Natural killer cell (primary cell): Measurements from ENCODE around the gene DOCK2. TPM values are rescaled to one million over a fixed set of nuclear protein-coding genes. Genes with fewer than 3 reads are reported as not detected.

Experiments
- ATAC-seq, 3 donors: fragments of 150-1000 bp in 2 of 3; fragments of 200-7000 bp in 1 of 3; cut with Tn5 transposase; 1 replicate in 1 of 3; 2 replicates in 2 of 3; pipeline ENCODE4 v1.10.0; 2021; ENCODE audit warnings: mild to moderate bottlenecking in 2 of 3, moderate library complexity in 2 of 3
- DNase-seq, 2 donors: peaks; one replicate each; pipeline versions ENCODE4 v3.0.0 to v3.0.0-alpha.2; 2013 to 2021; ENCODE audit warnings: mixed read lengths in 1 of 2
- H3K27ac ChIP-seq: one replicate; pipeline ENCODE4 v1.5.1; 2013; ENCODE audit warnings: mild to moderate bottlenecking, low read length
- H3K27me3 ChIP-seq: one replicate; pipeline ENCODE4 v1.6.1; 2013; ENCODE audit warnings: low read length; ENCODE audit not compliant: control insufficient read depth, insufficient read depth
- H3K36me3 ChIP-seq: one replicate; pipeline ENCODE4 v1.6.1; 2013; ENCODE audit warnings: low read length; ENCODE audit not compliant: control insufficient read depth, insufficient read depth
- H3K4me1 ChIP-seq: one replicate; pipeline ENCODE4 v1.6.1; 2013; ENCODE audit warnings: low read length; ENCODE audit not compliant: control insufficient read depth, insufficient read depth
- H3K4me3 ChIP-seq: one replicate; pipeline ENCODE4 v1.5.1; 2013; ENCODE audit warnings: low read length
- H3K9me3 ChIP-seq: one replicate; pipeline ENCODE4 v1.6.1; 2013; ENCODE audit warnings: low read length; ENCODE audit not compliant: control insufficient read depth, insufficient read depth
- H3K27ac Mint-ChIP-seq, 2 donors: one replicate each; pipeline ENCODE4 v1.8.0; 2022; ENCODE audit warnings: mild to moderate bottlenecking in 2 of 2, mixed read lengths in 2 of 2, moderate library complexity in 1 of 2
- H3K27me3 Mint-ChIP-seq, 2 donors: one replicate each; pipeline ENCODE4 v1.8.0; 2022; ENCODE audit warnings: low read depth in 2 of 2, mixed read lengths in 2 of 2
- H3K36me3 Mint-ChIP-seq: one replicate; pipeline ENCODE4 v1.8.0; 2022; ENCODE audit warnings: mixed read lengths
- H3K4me1 Mint-ChIP-seq, 2 donors: one replicate each; pipeline ENCODE4 v1.8.0; 2022; ENCODE audit warnings: mixed read lengths in 2 of 2
- H3K4me3 Mint-ChIP-seq: one replicate; pipeline ENCODE4 v1.8.0; 2022; ENCODE audit warnings: mild to moderate bottlenecking, moderate library complexity, mixed read lengths
- H3K9me3 Mint-ChIP-seq, 2 donors: one replicate each; pipeline ENCODE4 v1.8.0; 2022; ENCODE audit warnings: mixed read lengths in 2 of 2
- WGBS: methylation state at CpG from one replicate; pipeline ENCODE4 v1.1.7; 2013; ENCODE audit warnings: missing lambda C conversion rate; ENCODE audit not compliant: insufficient coverage; 5-methylcytosine and 5-hydroxymethylcytosine counted together
- intact Hi-C: fragments of 100-400 bp; cut with micrococcal nuclease; formaldehyde crosslinking; loops from one replicate; pipeline ENCODE4 v1.14.2; 2022
- total RNA-seq, 4 donors: library from RNA; stranded (reverse); fragments of 120-200 nt in 1 of 4; gene quantifications; one replicate each; pipeline versions ENCODE4 v1.2.3 to v1.2.4, GENCODE V29; 2013 to 2022
- TF ChIP-seq, protein P1 (sequence below): fragments of 200-600 bp; IDR thresholded peaks from one replicate; pipeline ENCODE4 v1.8.0; 2022; ENCODE audit warnings: antibody characterized with exemption

The DOCK2 gene
- total RNA-seq, 3 donors from 2014 or later (not counting 1 experiment from before 2014, with no cell fraction given): 317 to 361 (median 320) TPM

DNA sequence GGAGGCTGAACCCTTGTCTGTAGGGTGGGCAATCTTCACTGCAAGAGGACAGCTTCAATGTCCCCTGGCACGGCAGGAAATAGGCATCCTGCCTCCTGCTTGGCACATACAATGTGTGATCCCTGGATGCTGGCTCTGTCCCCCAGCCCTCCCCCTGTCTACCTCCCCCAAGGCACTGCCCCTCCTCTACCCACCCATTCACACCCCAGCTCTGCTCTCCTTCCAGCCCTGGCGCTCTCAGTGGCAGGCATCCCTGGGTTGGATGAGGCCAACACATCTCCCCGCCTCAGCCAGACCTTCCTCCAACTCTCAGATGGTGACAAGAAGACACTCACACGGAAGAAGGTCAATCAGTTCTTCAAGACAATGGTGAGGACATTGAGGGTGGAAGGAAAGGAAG is 444.5 kb downstream of the DOCK2 start:
- H3K36me3 ChIP-seq: peaks cover 87% of the 10 kb centered on the region
- TF ChIP-seq, protein P1, sequence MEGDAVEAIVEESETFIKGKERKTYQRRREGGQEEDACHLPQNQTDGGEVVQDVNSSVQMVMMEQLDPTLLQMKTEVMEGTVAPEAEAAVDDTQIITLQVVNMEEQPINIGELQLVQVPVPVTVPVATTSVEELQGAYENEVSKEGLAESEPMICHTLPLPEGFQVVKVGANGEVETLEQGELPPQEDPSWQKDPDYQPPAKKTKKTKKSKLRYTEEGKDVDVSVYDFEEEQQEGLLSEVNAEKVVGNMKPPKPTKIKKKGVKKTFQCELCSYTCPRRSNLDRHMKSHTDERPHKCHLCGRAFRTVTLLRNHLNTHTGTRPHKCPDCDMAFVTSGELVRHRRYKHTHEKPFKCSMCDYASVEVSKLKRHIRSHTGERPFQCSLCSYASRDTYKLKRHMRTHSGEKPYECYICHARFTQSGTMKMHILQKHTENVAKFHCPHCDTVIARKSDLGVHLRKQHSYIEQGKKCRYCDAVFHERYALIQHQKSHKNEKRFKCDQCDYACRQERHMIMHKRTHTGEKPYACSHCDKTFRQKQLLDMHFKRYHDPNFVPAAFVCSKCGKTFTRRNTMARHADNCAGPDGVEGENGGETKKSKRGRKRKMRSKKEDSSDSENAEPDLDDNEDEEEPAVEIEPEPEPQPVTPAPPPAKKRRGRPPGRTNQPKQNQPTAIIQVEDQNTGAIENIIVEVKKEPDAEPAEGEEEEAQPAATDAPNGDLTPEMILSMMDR: no peak
- H3K27me3 ChIP-seq: no peaks in the 10 kb centered on the region
- peaks cover 33% of the 10 kb centered on the region for H3K36me3 Mint-ChIP-seq
- H3K27ac Mint-ChIP-seq: no peak overlapping the region
- no peak overlapping the region for H3K27ac ChIP-seq
- DNase-seq: no peak
- intact Hi-C loops: no loop called here
- H3K4me1 Mint-ChIP-seq: peaks cover 0 to 7% of the 10 kb centered on the region in 2 donors
- no peak overlapping the region for H3K4me3 ChIP-seq
- 100% methylated on average over 3 of the region's 4 CpGs for WGBS
- no peaks in the 10 kb centered on the region for H3K9me3 ChIP-seq
- no peaks in the 10 kb centered on the region for H3K27me3 Mint-ChIP-seq
- no peaks in the 10 kb centered on the region for H3K9me3 Mint-ChIP-seq
- ATAC-seq: no peak
- H3K4me1 ChIP-seq: no peaks in the 10 kb centered on the region
- H3K4me3 Mint-ChIP-seq: no peak overlapping the region

DNA sequence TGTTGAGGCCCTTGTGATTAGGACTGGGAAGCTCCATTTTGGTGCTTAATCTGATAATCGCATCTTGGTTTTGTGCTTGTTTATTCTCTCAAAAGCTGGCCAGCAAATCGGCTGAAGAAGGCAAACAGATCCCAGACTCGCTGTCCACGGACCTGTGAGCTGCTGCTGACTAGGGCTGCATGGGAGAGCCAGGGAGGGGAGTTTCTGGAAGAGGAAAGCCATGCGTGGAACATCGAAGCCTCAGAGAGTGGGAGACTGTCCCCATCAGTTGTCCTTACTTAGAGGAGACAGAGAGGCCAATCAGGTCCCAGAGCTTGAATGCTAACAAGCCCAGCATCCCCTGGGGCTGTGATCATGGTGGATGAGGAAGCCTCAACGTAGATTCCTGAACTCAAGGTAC is 445.6 kb downstream of the DOCK2 start:
- intact Hi-C loops: no loop called here
- Mint-ChIP-seq H3K27me3 (no peaks in the 10 kb centered on the region), H3K4me3 (no peak overlapping the region), H3K36me3 (peaks cover 33% of the 10 kb centered on the region), H3K9me3 (no peaks in the 10 kb centered on the region), H3K27ac (no peak overlapping the region), H3K4me1 (peaks cover 0 to 7% of the 10 kb centered on the region in 2 donors)
- Histone ChIP-seq H3K9me3 (no peaks in the 10 kb centered on the region), H3K4me3 (no peak overlapping the region), H3K36me3 (peaks cover 76% of the 10 kb centered on the region), H3K4me1 (no peaks in the 10 kb centered on the region), H3K27me3 (no peaks in the 10 kb centered on the region), H3K27ac (no peak overlapping the region)
- 93% methylated on average over 6 of the region's 7 CpGs for WGBS
- DNase-seq (no peak), ATAC-seq (no peak)
- TF ChIP-seq, protein P1: no peak

DNA sequence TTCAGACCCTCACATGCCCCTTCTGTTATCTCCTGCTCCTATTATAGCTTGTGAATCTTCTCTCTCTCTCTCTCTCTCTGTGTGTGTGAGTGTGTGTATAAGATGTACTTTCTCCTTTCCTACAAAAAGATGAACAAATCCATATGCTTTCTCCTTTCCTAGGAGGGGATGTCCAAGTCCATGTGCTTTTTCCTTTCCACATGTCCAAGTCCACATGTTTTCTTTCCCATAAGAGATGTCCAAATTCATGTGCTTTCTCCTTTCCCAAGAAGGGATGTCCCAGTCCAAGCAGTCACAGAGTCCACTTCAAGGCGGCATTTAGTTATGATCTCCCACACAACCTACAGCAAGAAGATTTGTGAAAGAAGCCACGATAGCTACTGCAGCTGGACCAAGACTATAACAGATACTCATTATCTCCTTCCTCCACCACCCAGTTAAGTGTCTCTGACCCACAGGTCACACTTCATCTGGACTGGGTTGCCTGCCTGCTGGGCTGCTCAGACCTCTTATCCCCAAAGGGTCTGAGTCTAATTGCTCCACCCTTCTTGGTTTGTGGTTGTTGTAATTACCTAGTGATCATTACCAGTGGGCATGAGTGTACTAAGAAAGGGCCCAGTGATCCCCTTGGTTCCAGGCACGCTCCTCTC is 450.2 kb downstream of the DOCK2 start:
- Histone ChIP-seq H3K9me3 (no peaks in the 10 kb centered on the region), H3K4me1 (no peaks in the 10 kb centered on the region), H3K27me3 (no peaks in the 10 kb centered on the region), H3K27ac (no peak overlapping the region), H3K36me3 (peaks cover 31% of the 10 kb centered on the region), H3K4me3 (no peak overlapping the region)
- no peak for DNase-seq
- 96% methylated on average over 3 of the region's 3 CpGs for WGBS
- intact Hi-C loops: no loop called here
- Mint-ChIP-seq H3K36me3 (peaks cover 25% of the 10 kb centered on the region), H3K27ac (peak overlapping the region in 1 of 2 donors; percentile 40), H3K9me3 (no peaks in the 10 kb centered on the region), H3K4me3 (no peak overlapping the region), H3K4me1 (peaks cover 0 to 7% of the 10 kb centered on the region in 2 donors), H3K27me3 (no peaks in the 10 kb centered on the region)
- TF ChIP-seq, protein P1: no peak
- no peak for ATAC-seq
